HepG2 (cell line): ENCODE measurements around the gene GZF1. TPM values are rescaled to one million over a fixed set of nuclear protein-coding genes. Genes with fewer than 3 reads are reported as not detected.
A peak's percentile ranks its signal among the peaks of the same experiment; 100 is the strongest.

ENCODE experiments used
- BRD4 ChIP-seq: sonication (generic); formaldehyde crosslinking; IDR thresholded peaks from 2 replicates; pipeline ENCODE4 v1.4.0; 2020; ENCODE audit warnings: missing genetic modification reagents
- CERS6 ChIP-seq: sonication (generic); formaldehyde crosslinking; IDR thresholded peaks from 2 replicates; pipeline ENCODE4 v1.5.0; 2020; ENCODE audit warnings: missing genetic modification reagents
- HDAC6 ChIP-seq: fragments of 200-600 bp; sonication (generic); IDR thresholded peaks from 2 replicates; pipeline ENCODE4 v1.7.0; 2017; ENCODE audit warnings: mild to moderate bottlenecking, antibody characterized with exemption, low read length, low read depth
- HNF4A ChIP-seq: sonication (generic); formaldehyde crosslinking; IDR thresholded peaks from 2 replicates; pipeline ENCODE4 v1.4.0; 2020; ENCODE audit warnings: missing genetic modification reagents
- KDM3A ChIP-seq: IDR thresholded peaks from 2 replicates; pipeline ENCODE4 v1.6.1; 2018; ENCODE audit warnings: low read depth, missing compliant biosample characterization
- MYC ChIP-seq: sonication (generic); formaldehyde crosslinking; IDR thresholded peaks from 2 replicates; pipeline ENCODE4 v1.9.0; 2021; ENCODE audit warnings: missing genetic modification reagents, borderline replicate concordance
- NFE2 ChIP-seq: sonication (generic); formaldehyde crosslinking; IDR thresholded peaks from 2 replicates; pipeline ENCODE4 v1.4.0; 2020; ENCODE audit warnings: missing genetic modification reagents
- NFKB2 ChIP-seq: sonication (generic); formaldehyde crosslinking; IDR thresholded peaks from 2 replicates; pipeline ENCODE4 v1.4.0; 2020; ENCODE audit warnings: missing genetic modification reagents, borderline replicate concordance
- NR1H2 ChIP-seq: sonication (generic); formaldehyde crosslinking; IDR thresholded peaks from 2 replicates; pipeline ENCODE4 v1.8.1; 2022; ENCODE audit warnings: low read depth, missing genetic modification reagents, borderline replicate concordance
- PCBP2 ChIP-seq: fragments of 200-400 bp; formaldehyde crosslinking; optimal IDR thresholded peaks from 2 replicates; pipeline ENCODE3; 2018; ENCODE audit warnings: low read length, low read depth; ENCODE audit not compliant: poor library complexity, severe bottlenecking
- PHB2 ChIP-seq: fragments of 450-650 bp; IDR thresholded peaks from 2 replicates; pipeline ENCODE4 v1.6.1; 2018; ENCODE audit not compliant: partially characterized antibody
- PHF5A ChIP-seq: IDR thresholded peaks from one replicate; pipeline ENCODE4 v1.6.1; 2018; ENCODE audit warnings: low read depth, missing genetic modification reagents; ENCODE audit not compliant: unreplicated experiment
- RORA ChIP-seq: sonication (generic); formaldehyde crosslinking; IDR thresholded peaks from 2 replicates; pipeline ENCODE4 v1.5.0; 2020; ENCODE audit warnings: mild to moderate bottlenecking, missing genetic modification reagents, moderate library complexity
- SETDB1 ChIP-seq: sonication (generic); formaldehyde crosslinking; IDR thresholded peaks from 2 replicates; pipeline ENCODE4 v1.5.1; 2020; ENCODE audit warnings: missing genetic modification reagents, mild to moderate bottlenecking, borderline replicate concordance
- SIX4 ChIP-seq: sonication (generic); formaldehyde crosslinking; IDR thresholded peaks from 2 replicates; pipeline ENCODE4 v1.4.0; 2020; ENCODE audit warnings: missing genetic modification reagents
- TFDP2 ChIP-seq: sonication (generic); formaldehyde crosslinking; IDR thresholded peaks from 2 replicates; pipeline ENCODE4 v1.4.0; 2020; ENCODE audit warnings: missing genetic modification reagents
- ZBTB2 ChIP-seq: sonication (generic); formaldehyde crosslinking; IDR thresholded peaks from 2 replicates; pipeline ENCODE4 v1.8.0; 2022; ENCODE audit warnings: low read depth, missing genetic modification reagents
- ZNF232 ChIP-seq: sonication (generic); formaldehyde crosslinking; IDR thresholded peaks from 2 replicates; pipeline ENCODE4 v1.4.0; 2020; ENCODE audit warnings: missing genetic modification reagents, borderline replicate concordance
- ZNF275 ChIP-seq: sonication (generic); formaldehyde crosslinking; IDR thresholded peaks from 2 replicates; pipeline ENCODE4 v1.8.0; 2022; ENCODE audit warnings: missing genetic modification reagents, mild to moderate bottlenecking, inconsistent platforms, borderline replicate concordance
- ZNF33B ChIP-seq: sonication (generic); formaldehyde crosslinking; IDR thresholded peaks from 2 replicates; pipeline ENCODE4 v1.5.1; 2020; ENCODE audit warnings: mild to moderate bottlenecking, missing genetic modification reagents
- ZNF670 ChIP-seq: sonication (generic); formaldehyde crosslinking; IDR thresholded peaks from 2 replicates; pipeline ENCODE4 v1.8.0; 2022; ENCODE audit warnings: mild to moderate bottlenecking, missing genetic modification reagents, borderline replicate concordance
- ZNF691 ChIP-seq: sonication (generic); formaldehyde crosslinking; IDR thresholded peaks from 2 replicates; pipeline ENCODE4 v1.4.0; 2020; ENCODE audit warnings: missing genetic modification reagents, low read depth, mild to moderate bottlenecking, borderline replicate concordance
- ZNF75D ChIP-seq: sonication (generic); formaldehyde crosslinking; IDR thresholded peaks from 2 replicates; pipeline ENCODE4 v1.8.1; 2023; ENCODE audit warnings: missing genetic modification reagents, mild to moderate bottlenecking, borderline replicate concordance
- polyA plus RNA-seq, 8 experiments: library from polyadenylated mRNA; depleted of rRNA in 3 of 8; stranded (reverse) in 7 of 8; unstranded in 1 of 8; fragments of >200 nt; fragmentation: Illumina TruSeq in 4 of 8; extraction: Trizol in 4 of 8; gene quantifications; 2 replicates each; pipeline versions ENCODE4 v1.2.1 to v1.2.3, GENCODE V29; 2011 to 2016; ENCODE audit warnings: low read depth in 4 of 8, missing spikeins in 1 of 8, mixed read lengths in 1 of 8; ENCODE audit not compliant: insufficient read depth in 1 of 8
- total RNA-seq, 5 experiments: library from RNA; depleted of rRNA; stranded (reverse); fragments of >200 nt; fragmentation: Illumina TruSeq; extraction: Trizol; gene quantifications; 2 replicates each; pipeline ENCODE4 v1.2.3, GENCODE V29; 2016; ENCODE audit warnings: low read depth in 1 of 5

The GZF1 gene
- total and polyA plus RNA-seq, 2 of the 13 experiments (the other 11 are each of a cell fraction or from before 2014, with no cell fraction given), result 16.9 to 26.0 TPM

GRCh38 chr20:23357767-23358562 lies 4.0 kb upstream of the GZF1 start (continued):
- no peak; the same call in 1 of the 2 replicates for TF ChIP-seq ZNF691 (CRISPR knock-in tag)
- TF ChIP-seq ZNF75D (CRISPR knock-in tag), result no peak
- TF ChIP-seq ZNF670 (CRISPR knock-in tag), result no peak; the same call in 1 of the 2 replicates
- peak; percentile 75 for TF ChIP-seq BRD4 (CRISPR knock-in tag)
- no peak for TF ChIP-seq CERS6 (CRISPR knock-in tag)
- TF ChIP-seq NR1H2 (CRISPR knock-in tag), result no peak
- TF ChIP-seq KDM3A, result peak; percentile 33; the same call in 1 of the 2 replicates
- peak; percentile 94; the same call in 1 of the 2 replicates for TF ChIP-seq NFKB2 (CRISPR knock-in tag)
- no peak for TF ChIP-seq NFE2 (CRISPR knock-in tag)
- no peak for TF ChIP-seq RORA
- peak; percentile 69 for TF ChIP-seq ZNF33B (CRISPR knock-in tag)
- no peak for TF ChIP-seq SIX4 (CRISPR knock-in tag)
- TF ChIP-seq HDAC6, result no peak
- peak; percentile 86 for TF ChIP-seq ZBTB2 (CRISPR knock-in tag)
- TF ChIP-seq SETDB1 (CRISPR knock-in tag), result no peak
- TF ChIP-seq TFDP2 (CRISPR knock-in tag), result peak; percentile 91
- no peak for TF ChIP-seq PCBP2
- no peak for TF ChIP-seq PHF5A (CRISPR knock-in tag)
- peak; percentile 74 for TF ChIP-seq ZNF275
- peak; percentile 92 for TF ChIP-seq MYC
- TF ChIP-seq PHB2, result no peak
- peak; percentile 79; the same call in 1 of the 2 replicates for TF ChIP-seq ZNF232 (CRISPR knock-in tag)
- TF ChIP-seq HNF4A, result 0 out of 2 replicates have a peak, but pooled peaks have one; percentile 21
